Measurements from ENCODE around the gene SH3BP5. TPM values are rescaled to one million over a fixed set of nuclear protein-coding genes. Genes with fewer than 3 reads are reported as not detected.

The SH3BP5 gene
- total RNA-seq, 1 experiment from 2014 or later = 20.3 TPM

DNA sequence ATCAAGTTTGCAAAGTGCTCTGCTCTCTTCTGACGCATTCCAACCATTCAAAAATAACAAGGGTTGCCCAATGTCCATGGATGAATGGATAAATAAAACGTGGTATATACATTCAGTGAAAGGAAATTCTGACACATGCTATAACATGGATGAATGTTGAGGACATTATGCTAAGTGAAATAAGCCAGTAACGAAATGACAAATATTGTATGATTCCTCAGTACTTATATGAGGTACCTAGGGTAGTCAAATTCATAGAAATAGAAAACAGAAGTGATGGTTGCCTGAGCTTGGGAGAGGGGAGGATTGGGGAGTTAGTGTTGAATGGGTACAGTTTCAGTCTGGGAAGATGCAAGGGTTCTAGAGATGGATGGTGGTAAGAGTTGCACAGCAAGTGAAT lies 33.9 kb downstream of the SH3BP5 start:
- intact Hi-C loops (cut with micrococcal nuclease; ENCODE audit: unreplicated experiment) = no loop called here
- H3K4me3 ChIP-seq (ENCODE audit: low read depth, low read length, poor library complexity, severe bottlenecking) = no peak overlapping the region
- TF ChIP-seq EZH2 (IDR thresholded peaks at IDR 0.05; ENCODE audit: borderline replicate concordance, low read depth, low read length, poor library complexity, severe bottlenecking) = no peak
- TF ChIP-seq, protein P1, sequence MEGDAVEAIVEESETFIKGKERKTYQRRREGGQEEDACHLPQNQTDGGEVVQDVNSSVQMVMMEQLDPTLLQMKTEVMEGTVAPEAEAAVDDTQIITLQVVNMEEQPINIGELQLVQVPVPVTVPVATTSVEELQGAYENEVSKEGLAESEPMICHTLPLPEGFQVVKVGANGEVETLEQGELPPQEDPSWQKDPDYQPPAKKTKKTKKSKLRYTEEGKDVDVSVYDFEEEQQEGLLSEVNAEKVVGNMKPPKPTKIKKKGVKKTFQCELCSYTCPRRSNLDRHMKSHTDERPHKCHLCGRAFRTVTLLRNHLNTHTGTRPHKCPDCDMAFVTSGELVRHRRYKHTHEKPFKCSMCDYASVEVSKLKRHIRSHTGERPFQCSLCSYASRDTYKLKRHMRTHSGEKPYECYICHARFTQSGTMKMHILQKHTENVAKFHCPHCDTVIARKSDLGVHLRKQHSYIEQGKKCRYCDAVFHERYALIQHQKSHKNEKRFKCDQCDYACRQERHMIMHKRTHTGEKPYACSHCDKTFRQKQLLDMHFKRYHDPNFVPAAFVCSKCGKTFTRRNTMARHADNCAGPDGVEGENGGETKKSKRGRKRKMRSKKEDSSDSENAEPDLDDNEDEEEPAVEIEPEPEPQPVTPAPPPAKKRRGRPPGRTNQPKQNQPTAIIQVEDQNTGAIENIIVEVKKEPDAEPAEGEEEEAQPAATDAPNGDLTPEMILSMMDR (conservative IDR thresholded peaks at IDR 0.05; ENCODE audit: low read depth, low read length) = no peak
- no peaks in the 10 kb centered on the region for H3K9me3 ChIP-seq (ENCODE audit: low read depth, low read length, poor library complexity, severe bottlenecking)
- H3K27me3 ChIP-seq (replicated peaks; ENCODE audit: insufficient read depth, low read depth, low read length, poor library complexity) = no peaks in the 10 kb centered on the region
- no TSS peak for BruUV-seq (replicated peaks)
- H3K4me1 ChIP-seq (ENCODE audit: insufficient read depth, low read length, poor library complexity, severe bottlenecking) = no peaks in the 10 kb centered on the region
- ChIA-PET POLR2A (ENCODE audit: low non-redundant PET) (no interaction called here), CTCF (no interaction called here)
- no peaks in the 10 kb centered on the region for H3K36me3 ChIP-seq (ENCODE audit: insufficient read depth, low read length, poor library complexity, severe bottlenecking)
- DNase-seq (ENCODE audit: low spot score) = no peak
- no peak overlapping the region for H3K27ac ChIP-seq (ENCODE audit: low read depth, low read length, poor library complexity, severe bottlenecking)

- BruUV-seq (replicated peaks) = no TSS peak
- Histone ChIP-seq H3K4me1 (ENCODE audit: insufficient read depth, low read length, poor library complexity, severe bottlenecking) (no peaks in the 10 kb centered on the region), H3K36me3 (ENCODE audit: insufficient read depth, low read length, poor library complexity, severe bottlenecking) (no peaks in the 10 kb centered on the region), H3K9me3 (ENCODE audit: low read depth, low read length, poor library complexity, severe bottlenecking) (no peaks in the 10 kb centered on the region), H3K4me3 (ENCODE audit: low read depth, low read length, poor library complexity, severe bottlenecking) (no peak overlapping the region), H3K27ac (ENCODE audit: low read depth, low read length, poor library complexity, severe bottlenecking) (no peak overlapping the region), H3K27me3 (replicated peaks; ENCODE audit: insufficient read depth, low read depth, low read length, poor library complexity) (no peaks in the 10 kb centered on the region)
- CTCF ChIA-PET = no interaction called here
- intact Hi-C loops (cut with micrococcal nuclease; ENCODE audit: unreplicated experiment) = no loop called here
- POLR2A ChIA-PET (ENCODE audit: low non-redundant PET) = interaction anchor here (0.6 kb wide), 1 partner anchor 32 kb away, joined by 3 read pairs; no protein-coding TSS in a partner anchor
- TF ChIP-seq, protein P1 (conservative IDR thresholded peaks at IDR 0.05; ENCODE audit: low read depth, low read length) = no peak
- TF ChIP-seq EZH2 (IDR thresholded peaks at IDR 0.05; ENCODE audit: borderline replicate concordance, low read depth, low read length, poor library complexity, severe bottlenecking) = no peak
- no peak for DNase-seq (ENCODE audit: low spot score)
These were observed 34.6 kb downstream of the SH3BP5 start for GRCh38 chr3:15297608-15298350.

DNA sequence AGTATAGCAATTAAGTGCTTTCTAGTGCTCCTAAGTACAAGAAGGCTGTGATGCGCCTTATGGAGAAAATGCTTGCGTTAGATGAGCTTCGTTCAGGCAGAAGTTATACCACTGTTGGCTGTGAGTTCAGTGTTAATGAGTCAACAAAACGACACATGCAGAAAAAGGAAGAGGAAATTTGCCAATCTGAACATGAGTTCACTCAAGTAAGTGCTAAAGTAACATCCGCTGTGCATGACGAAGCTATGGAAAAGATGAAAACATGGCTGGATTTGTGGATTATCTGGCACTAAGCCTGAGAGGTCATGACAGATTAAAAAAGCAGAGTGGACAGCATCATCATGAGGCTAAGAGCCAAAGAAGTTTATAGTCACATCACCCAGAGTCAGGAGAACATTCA lies 36.9 kb downstream of the SH3BP5 start:
- Histone ChIP-seq H3K4me3 (ENCODE audit: low read depth, low read length, poor library complexity, severe bottlenecking) (no peak overlapping the region), H3K36me3 (ENCODE audit: insufficient read depth, low read length, poor library complexity, severe bottlenecking) (no peaks in the 10 kb centered on the region), H3K9me3 (ENCODE audit: low read depth, low read length, poor library complexity, severe bottlenecking) (no peaks in the 10 kb centered on the region), H3K27me3 (replicated peaks; ENCODE audit: insufficient read depth, low read depth, low read length, poor library complexity) (no peaks in the 10 kb centered on the region), H3K4me1 (ENCODE audit: insufficient read depth, low read length, poor library complexity, severe bottlenecking) (peaks cover 11% of the 10 kb centered on the region), H3K27ac (ENCODE audit: low read depth, low read length, poor library complexity, severe bottlenecking) (no peak overlapping the region)
- BruUV-seq (replicated peaks) = no TSS peak
- ChIA-PET POLR2A (ENCODE audit: low non-redundant PET) (no interaction called here), CTCF (no interaction called here)
- no peak for DNase-seq (ENCODE audit: low spot score)
- no peak for TF ChIP-seq EZH2 (IDR thresholded peaks at IDR 0.05; ENCODE audit: borderline replicate concordance, low read depth, low read length, poor library complexity, severe bottlenecking)
- TF ChIP-seq, protein P1 (conservative IDR thresholded peaks at IDR 0.05; ENCODE audit: low read depth, low read length) = no peak
- intact Hi-C loops (cut with micrococcal nuclease; ENCODE audit: unreplicated experiment) = no loop called here
